Measurements from ENCODE around the gene SUPT4H1.

Gene SUPT4H1

DNA sequence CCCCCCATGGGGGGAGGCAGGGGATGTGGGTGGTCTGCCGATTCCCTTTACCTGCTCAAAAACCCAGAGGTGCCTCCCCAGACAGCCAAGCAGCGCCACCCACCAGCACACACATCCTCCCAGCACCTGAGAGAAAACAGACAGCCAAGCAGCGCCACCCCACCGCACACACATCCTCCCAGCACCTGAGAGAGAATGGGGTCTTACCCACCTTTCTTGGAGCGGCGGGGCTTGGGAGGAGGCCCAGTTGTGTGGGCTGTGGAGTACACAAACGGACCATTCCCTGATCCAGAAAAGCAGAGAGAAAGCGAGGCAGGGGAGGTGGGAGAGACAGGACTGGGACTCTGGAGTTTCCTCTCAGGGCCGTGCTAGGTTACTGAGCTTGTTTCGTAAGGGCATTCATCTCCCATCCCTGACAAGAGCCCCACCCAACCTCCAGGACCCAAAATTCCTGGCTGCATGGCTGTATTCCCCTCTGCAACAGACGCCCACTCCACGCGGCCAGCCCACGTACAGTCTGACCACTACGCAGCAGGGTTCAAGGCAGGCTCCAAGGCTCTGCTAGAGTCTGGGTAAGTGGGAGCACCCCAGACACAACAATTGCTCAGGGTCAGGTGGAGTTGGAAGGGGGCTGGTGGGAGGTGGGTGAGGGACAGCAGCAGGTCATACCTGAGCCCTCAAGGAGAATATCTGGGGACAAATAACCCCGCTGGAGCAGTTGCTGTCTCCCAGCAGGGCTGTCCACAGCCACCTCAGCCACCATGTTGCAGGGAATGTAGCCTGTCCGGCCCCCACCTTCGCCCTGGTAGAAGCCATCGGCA, 45.7 kb downstream of the SUPT4H1 start:
- in situ Hi-C loops (cut with MboI; ENCODE audit: low pct_unique_long_range_greater_than_20kb, low sequenced_read_pairs, unreplicated experiment), result loop anchor here (10.0 kb wide), 1 partner anchor 138 kb away; no protein-coding TSS in a partner anchor
- TF ChIP-seq, protein P1, sequence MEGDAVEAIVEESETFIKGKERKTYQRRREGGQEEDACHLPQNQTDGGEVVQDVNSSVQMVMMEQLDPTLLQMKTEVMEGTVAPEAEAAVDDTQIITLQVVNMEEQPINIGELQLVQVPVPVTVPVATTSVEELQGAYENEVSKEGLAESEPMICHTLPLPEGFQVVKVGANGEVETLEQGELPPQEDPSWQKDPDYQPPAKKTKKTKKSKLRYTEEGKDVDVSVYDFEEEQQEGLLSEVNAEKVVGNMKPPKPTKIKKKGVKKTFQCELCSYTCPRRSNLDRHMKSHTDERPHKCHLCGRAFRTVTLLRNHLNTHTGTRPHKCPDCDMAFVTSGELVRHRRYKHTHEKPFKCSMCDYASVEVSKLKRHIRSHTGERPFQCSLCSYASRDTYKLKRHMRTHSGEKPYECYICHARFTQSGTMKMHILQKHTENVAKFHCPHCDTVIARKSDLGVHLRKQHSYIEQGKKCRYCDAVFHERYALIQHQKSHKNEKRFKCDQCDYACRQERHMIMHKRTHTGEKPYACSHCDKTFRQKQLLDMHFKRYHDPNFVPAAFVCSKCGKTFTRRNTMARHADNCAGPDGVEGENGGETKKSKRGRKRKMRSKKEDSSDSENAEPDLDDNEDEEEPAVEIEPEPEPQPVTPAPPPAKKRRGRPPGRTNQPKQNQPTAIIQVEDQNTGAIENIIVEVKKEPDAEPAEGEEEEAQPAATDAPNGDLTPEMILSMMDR (IDR thresholded peaks at IDR 0.05; ENCODE audit: extremely low read depth, insufficient read depth, missing control alignments), result no peak
- DNase-seq (ENCODE audit: low spot score), result no peak

DNA sequence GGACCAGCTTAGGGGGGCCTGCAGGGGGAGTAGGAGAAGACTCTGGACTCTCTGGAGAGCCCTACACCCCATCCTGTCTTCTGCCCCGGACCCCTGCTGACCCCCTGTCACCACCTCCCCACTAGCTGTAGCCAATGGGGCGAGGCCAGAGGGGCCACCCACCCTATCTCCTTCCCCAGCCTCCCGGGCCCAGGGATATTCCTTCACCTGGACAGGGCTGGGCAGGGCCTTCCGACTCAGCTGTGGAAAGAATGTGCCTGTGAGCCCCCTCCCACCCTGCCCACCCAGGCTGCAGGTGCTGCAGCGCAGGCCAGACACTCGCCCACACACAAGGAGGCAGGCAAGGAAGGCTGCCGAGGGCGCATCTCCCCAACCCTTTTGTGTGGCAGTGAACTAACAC, 46.4 kb downstream of the SUPT4H1 start:
- DNase-seq (ENCODE audit: low spot score), result no peak
- in situ Hi-C loops (cut with MboI; ENCODE audit: low pct_unique_long_range_greater_than_20kb, low sequenced_read_pairs, unreplicated experiment), result loop anchor here (10.0 kb wide), 1 partner anchor 139 kb away; no protein-coding TSS in a partner anchor

DNA sequence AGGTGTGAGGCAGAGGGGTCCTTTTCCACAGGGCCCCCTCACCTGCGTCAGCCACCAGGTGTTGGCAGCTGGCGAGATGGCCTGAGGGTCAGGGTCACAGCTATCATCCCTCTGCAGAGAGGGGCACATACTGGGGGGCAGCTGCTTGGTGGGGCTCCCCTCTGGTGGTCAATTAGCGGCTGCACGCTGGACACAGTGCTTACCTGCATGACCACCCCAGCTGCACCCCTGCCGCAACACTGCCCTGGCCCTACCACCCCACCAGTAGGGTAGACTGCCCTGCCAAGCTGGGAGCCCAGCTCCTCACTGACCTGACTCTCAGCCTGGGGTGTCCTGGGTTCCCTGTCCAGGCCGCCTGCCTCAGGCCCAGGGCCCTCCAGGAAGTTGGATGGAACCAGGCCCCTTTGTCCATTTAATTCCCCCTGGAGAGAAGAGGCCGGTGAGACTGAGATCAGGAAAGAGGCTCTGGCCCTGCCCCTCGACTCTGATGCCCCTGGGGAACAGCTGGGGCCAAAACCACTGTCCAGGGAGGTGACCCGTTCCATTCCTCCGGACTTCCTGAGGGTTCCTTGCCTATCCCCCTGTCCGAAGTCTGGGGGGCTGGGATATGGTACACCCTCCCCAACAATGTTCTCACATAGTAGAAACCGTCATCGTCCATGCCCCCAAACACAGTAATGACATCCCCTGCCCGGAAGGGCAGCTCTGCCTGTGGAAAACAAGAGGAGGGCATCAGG, 47.1 kb downstream of the SUPT4H1 start:
- in situ Hi-C loops (cut with MboI; ENCODE audit: low pct_unique_long_range_greater_than_20kb, low sequenced_read_pairs, unreplicated experiment), result loop anchor here (10.0 kb wide), 1 partner anchor 140 kb away; no protein-coding TSS in a partner anchor
- TF ChIP-seq, protein P1 (IDR thresholded peaks at IDR 0.05; ENCODE audit: extremely low read depth, insufficient read depth, missing control alignments), result no peak
- no peak for DNase-seq (ENCODE audit: low spot score)

More for the DNA sequence above, 46.4 kb downstream of the SUPT4H1 start:
- TF ChIP-seq, protein P1 (IDR thresholded peaks at IDR 0.05; ENCODE audit: extremely low read depth, insufficient read depth, missing control alignments), result no peak

DNA sequence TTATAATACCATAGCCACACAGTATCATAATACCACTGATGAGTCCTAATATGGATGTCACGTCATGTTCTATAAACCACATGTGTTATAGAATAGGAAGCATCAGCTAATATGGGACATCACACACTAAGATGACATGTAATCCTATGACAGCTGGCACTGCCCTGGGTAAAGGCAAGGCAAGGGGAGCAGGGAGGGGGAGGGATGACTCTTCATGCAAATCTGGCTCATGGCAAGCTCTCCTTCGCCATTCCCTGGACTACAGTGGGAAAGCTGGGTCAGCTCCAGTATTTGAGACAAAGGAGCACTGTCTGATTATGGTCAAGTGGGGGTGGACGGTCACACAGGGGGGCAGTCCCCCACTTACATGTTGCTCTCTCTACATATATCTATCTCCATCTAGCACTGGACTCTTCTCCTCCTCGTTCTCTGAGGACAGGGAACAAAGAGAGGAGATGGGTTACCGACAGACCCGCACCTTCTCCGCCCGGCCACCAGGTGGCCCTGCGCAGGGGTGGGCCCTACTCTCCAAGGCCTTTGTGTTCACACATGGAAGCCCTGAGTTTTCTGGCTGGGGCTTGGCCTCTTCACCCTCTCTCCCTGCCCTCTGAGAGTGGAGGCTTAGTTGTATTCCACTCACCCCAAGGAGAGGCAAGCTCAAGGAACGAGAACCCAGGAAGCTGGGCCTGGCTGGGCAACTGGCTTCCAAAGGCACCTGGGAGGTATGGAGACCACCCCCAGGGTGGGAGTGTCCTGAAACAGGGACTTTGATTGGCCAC, 47.8 kb downstream of the SUPT4H1 start:
- TF ChIP-seq, protein P1 (IDR thresholded peaks at IDR 0.05; ENCODE audit: extremely low read depth, insufficient read depth, missing control alignments), result peak; percentile 89
- in situ Hi-C loops (cut with MboI; ENCODE audit: low pct_unique_long_range_greater_than_20kb, low sequenced_read_pairs, unreplicated experiment), result loop anchor here (10.0 kb wide), 1 partner anchor 141 kb away; no protein-coding TSS in a partner anchor

DNA sequence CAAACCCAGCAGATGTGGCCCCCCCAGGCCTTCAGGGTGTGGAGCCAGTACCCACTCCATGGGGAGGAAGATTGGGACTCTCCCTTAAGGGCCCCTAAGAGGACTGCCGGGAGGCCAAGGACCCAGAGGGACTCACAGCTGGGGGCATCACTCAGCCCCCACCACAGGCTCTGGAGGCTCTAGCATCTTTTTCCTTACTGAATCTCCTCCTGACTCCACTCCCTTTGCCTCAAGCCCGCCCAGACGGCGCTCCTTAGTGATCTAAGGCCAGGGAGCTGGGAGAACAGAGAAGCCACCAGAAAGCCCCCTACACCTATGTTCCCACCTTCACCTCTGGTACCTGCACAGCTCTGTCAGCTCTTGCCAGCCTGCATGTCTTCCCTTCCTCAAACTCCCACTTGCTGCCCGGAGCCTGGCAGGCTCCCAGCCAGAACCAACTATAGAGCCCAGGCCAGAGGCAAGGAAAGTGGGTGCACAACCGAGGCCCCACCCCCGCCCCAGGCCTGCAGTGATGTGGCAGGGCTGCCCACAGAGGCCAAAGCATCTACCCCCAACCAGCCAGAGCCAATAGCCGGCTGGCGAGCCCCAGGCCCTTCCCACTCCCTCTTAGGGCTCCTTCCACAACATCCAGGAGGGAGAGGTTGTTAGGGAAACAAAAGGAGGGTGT, 48.9 kb downstream of the SUPT4H1 start:
- TF ChIP-seq, protein P1 (IDR thresholded peaks at IDR 0.05; ENCODE audit: extremely low read depth, insufficient read depth, missing control alignments), result no peak
- no peak for DNase-seq (ENCODE audit: low spot score)
- in situ Hi-C loops (cut with MboI; ENCODE audit: low pct_unique_long_range_greater_than_20kb, low sequenced_read_pairs, unreplicated experiment), result loop anchor here (10.0 kb wide), 1 partner anchor 142 kb away; no protein-coding TSS in a partner anchor

More for the DNA sequence above, 47.8 kb downstream of the SUPT4H1 start:
- peak; percentile 92 for DNase-seq (ENCODE audit: low spot score)
